ENCODE results near the gene SPPL2A. TPM values are rescaled to one million over a fixed set of nuclear protein-coding genes. Genes with fewer than 3 reads are reported as not detected.

Gene SPPL2A
- total and polyA plus RNA-seq, 10 of the 15 experiments (the other 5 are each of a cell fraction or from before 2014, with no cell fraction given): 11.3 to 83.8 (median 44.0) TPM

GRCh38 chr15:50786871-50787270, 21.4 kb upstream of the SPPL2A start (continued):
- TF ChIP-seq CEBPZ (IDR thresholded peaks at IDR 0.05; ENCODE audit: low read depth, low read length): no peak

- Histone ChIP-seq H3K9ac (ENCODE audit: control insufficient read depth, insufficient read depth, low read length) (no peak overlapping the region), H3K79me2 (ENCODE audit: control insufficient read depth, insufficient read depth, low read length) (no peaks in the 10 kb centered on the region), H3K4me1 (ENCODE audit: control insufficient read depth, insufficient read depth, low read length) (no peaks in the 10 kb centered on the region), H3K36me3 (ENCODE audit: control insufficient read depth in 2 of 2, insufficient read depth in 2 of 2, low read length in 1 of 2) (no peaks in the 10 kb centered on the region), H2AFZ (ENCODE audit: control insufficient read depth, low read depth, low read length) (no peak overlapping the region), H4K20me1 (ENCODE audit: control insufficient read depth, insufficient read depth) (no peaks in the 10 kb centered on the region), H3K27me3 (replicated peaks in 1 of 2; ENCODE audit: control insufficient read depth in 2 of 2, insufficient read depth in 2 of 2, low read length in 1 of 2) (no peaks in the 10 kb centered on the region), H3K27ac (ENCODE audit: control insufficient read depth, insufficient read depth) (no peak overlapping the region), H3K4me2 (ENCODE audit: control insufficient read depth, insufficient read depth) (no peak overlapping the region), H3K9me3 (replicated peaks; ENCODE audit: control insufficient read depth, insufficient read depth, low read length) (no peaks in the 10 kb centered on the region), H3K4me3 (no peak overlapping the region)
- ChIA-PET POLR2A (no interaction called here), CTCF (no interaction called here), SMC1A (ENCODE audit: uncharacterized antibody, unreplicated experiment) (no interaction called here), RAD21 (ENCODE audit: unreplicated experiment) (interaction anchor here (0.7 kb wide), 1 partner anchor 31 kb away, joined by 3 read pairs; no protein-coding TSS in a partner anchor)
- intact Hi-C loops (cut with micrococcal nuclease; ENCODE audit: unreplicated experiment) (no loop called here), in situ Hi-C loops (cut with MboI) (no loop called here)
- FAIRE-seq (no peak), ATAC-seq (no peak), DNase-seq (ENCODE audit: low read depth, low spot score) (no peak)
- no TSS peak for BruUV-seq (replicated peaks)
- WGBS (ENCODE audit: insufficient coverage, insufficient replicate concordance, low lambda C conversion rate, missing lambda C conversion rate): 88% methylated on average over 2 of the region's 2 CpGs
- TF ChIP-seq SMC3 (IDR thresholded peaks at IDR 0.05; ENCODE audit: borderline replicate concordance, low read length) (no peak), POLR2A (IDR thresholded peaks at IDR 0.05; ENCODE audit: low read depth, low read length) (no peak), SMAD1 (IDR thresholded peaks at IDR 0.05; ENCODE audit: low read depth, partially characterized antibody) (no peak), ZBED1 (IDR thresholded peaks at IDR 0.05; ENCODE audit: borderline replicate concordance) (no peak), ZNF687 (IDR thresholded peaks at IDR 0.05) (no peak), IRF3 (IDR thresholded peaks at IDR 0.05) (no peak), CREM (IDR thresholded peaks at IDR 0.05; ENCODE audit: low read depth) (no peak), ASH2L (IDR thresholded peaks at IDR 0.05; ENCODE audit: borderline replicate concordance, low read depth) (no peak), TBL1XR1 (IDR thresholded peaks at IDR 0.05; ENCODE audit: low read depth, low read length) (no peak), CTCF (IDR thresholded peaks at IDR 0.05 in 2 of 3, conservative IDR thresholded peaks at IDR 0.05 in 1 of 3; ENCODE audit: control insufficient read depth in 2 of 3, extremely low read depth in 1 of 3, insufficient read depth in 1 of 3, low read depth in 3 of 3, low read length in 3 of 3) (no peak), FOXM1 (IDR thresholded peaks at IDR 0.05; ENCODE audit: low read depth, low read length) (no peak)
These were observed 20.9 kb upstream of the SPPL2A start for GRCh38 chr15:50786438-50786837.

All from GM12878 (cell line).